GM10248 (cell line): Measurements from ENCODE around the gene MROH9.

Experiments used
- CTCF ChIA-PET: fragments of 300-600 bp; sonication (Branson Sonifier 250); formaldehyde crosslinking; extraction: SDS; loops from one replicate; lab custom pipeline; 2021; ENCODE audit warnings: antibody characterized with exemption; lab: Yijun Ruan, JAX
- POLR2A ChIA-PET: fragments of 350-650 bp; sonication (Branson Sonifier 250); formaldehyde crosslinking; extraction: SDS; loops from one replicate; lab custom pipeline; 2020; ENCODE audit warnings: antibody characterized with exemption; lab: Yijun Ruan, JAX
- DNase-seq: peaks from one replicate; pipeline ENCODE4 v3.0.0; 2012; ENCODE audit errors: extremely low spot score
- TF ChIP-seq, protein P1 (sequence below): IDR thresholded peaks from 2 replicates; pipeline ENCODE4 v1.5.1; 2012; ENCODE audit warnings: mild to moderate bottlenecking, low read depth; ENCODE audit errors: extremely low read depth, missing control alignments, control extremely low read depth

Gene MROH9

DNA sequence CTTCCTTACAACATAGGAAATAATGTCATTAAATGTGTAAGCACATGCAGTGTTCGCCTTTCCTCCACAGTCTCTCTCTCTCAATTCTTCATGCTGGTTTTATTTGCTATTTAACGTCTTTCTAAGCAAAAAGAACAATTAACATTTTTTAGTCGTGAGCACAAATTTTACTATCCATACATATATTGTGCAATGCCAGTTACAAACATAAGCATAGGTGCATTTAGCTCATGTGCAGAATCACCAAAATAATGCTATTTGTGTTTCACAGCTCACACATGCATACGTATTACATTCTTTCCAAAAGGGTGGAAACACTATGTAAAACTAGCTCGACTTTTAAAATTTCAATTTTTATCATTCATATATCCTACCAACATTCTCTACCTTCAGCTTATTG lies 52.1 kb downstream of the MROH9 start:
- DNase-seq = no peak
- TF ChIP-seq, protein P1, sequence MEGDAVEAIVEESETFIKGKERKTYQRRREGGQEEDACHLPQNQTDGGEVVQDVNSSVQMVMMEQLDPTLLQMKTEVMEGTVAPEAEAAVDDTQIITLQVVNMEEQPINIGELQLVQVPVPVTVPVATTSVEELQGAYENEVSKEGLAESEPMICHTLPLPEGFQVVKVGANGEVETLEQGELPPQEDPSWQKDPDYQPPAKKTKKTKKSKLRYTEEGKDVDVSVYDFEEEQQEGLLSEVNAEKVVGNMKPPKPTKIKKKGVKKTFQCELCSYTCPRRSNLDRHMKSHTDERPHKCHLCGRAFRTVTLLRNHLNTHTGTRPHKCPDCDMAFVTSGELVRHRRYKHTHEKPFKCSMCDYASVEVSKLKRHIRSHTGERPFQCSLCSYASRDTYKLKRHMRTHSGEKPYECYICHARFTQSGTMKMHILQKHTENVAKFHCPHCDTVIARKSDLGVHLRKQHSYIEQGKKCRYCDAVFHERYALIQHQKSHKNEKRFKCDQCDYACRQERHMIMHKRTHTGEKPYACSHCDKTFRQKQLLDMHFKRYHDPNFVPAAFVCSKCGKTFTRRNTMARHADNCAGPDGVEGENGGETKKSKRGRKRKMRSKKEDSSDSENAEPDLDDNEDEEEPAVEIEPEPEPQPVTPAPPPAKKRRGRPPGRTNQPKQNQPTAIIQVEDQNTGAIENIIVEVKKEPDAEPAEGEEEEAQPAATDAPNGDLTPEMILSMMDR = no peak
- POLR2A ChIA-PET = no interaction called here
- CTCF ChIA-PET = interaction anchor here (1.0 to 1.5 kb wide), 3 partner anchors 9 to 20 kb away, joined by 4 to 5 read pairs (median 4); no protein-coding TSS in a partner anchor

- ChIA-PET POLR2A (no interaction called here), CTCF (interaction anchor here (1.5 kb wide), 1 partner anchor 11 kb away, joined by 3 read pairs; no protein-coding TSS in a partner anchor)
- TF ChIP-seq, protein P1 = no peak
These were observed 57.8 kb downstream of the MROH9 start for GRCh38 chr1:170993151-170993550.

DNA sequence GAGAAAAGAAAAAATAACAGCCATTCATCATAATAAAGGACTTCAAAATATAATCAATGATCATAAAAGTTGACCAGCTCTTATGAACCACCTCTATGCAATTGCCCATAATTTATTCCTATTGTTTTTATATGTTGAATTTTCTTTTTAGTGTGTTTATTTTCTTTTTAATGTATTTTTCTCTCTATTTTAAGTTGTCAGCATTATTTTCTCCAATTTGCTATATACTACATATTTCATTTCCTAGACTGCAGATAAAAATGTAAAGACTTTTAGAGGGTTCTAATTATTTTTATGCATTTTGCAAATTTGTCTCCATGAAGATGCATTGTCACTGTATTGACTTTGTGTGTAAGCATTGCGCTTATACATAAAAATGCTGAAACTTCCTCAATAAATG lies 58.4 kb downstream of the MROH9 start:
- CTCF ChIA-PET = no interaction called here
- DNase-seq = no peak
- TF ChIP-seq, protein P1 = no peak
- POLR2A ChIA-PET = no interaction called here

More at GRCh38 chr1:170993151-170993550, 57.8 kb downstream of the MROH9 start:
- no peak for DNase-seq

GRCh38 chr1:171014880-171015279 lies 79.5 kb downstream of the MROH9 start:
- CTCF ChIA-PET = no interaction called here
- POLR2A ChIA-PET = no interaction called here
- TF ChIP-seq, protein P1 = no peak
- no peak for DNase-seq

- DNase-seq = no peak
- POLR2A ChIA-PET = no interaction called here
- CTCF ChIA-PET = no interaction called here
- TF ChIP-seq, protein P1 = no peak
These were observed 82.1 kb downstream of the MROH9 start for GRCh38 chr1:171017426-171017825.

GRCh38 chr1:171019971-171020370 lies 84.6 kb downstream of the MROH9 start:
- POLR2A ChIA-PET = no interaction called here
- CTCF ChIA-PET = interaction anchor here (1.1 kb wide), 1 partner anchor 14 kb away, joined by 3 read pairs; no protein-coding TSS in a partner anchor
- TF ChIP-seq, protein P1 = no peak

More at GRCh38 chr1:171019971-171020370, 84.6 kb downstream of the MROH9 start:
- no peak for DNase-seq
